ENCODE data around the gene AP3M1.

The AP3M1 gene

DNA sequence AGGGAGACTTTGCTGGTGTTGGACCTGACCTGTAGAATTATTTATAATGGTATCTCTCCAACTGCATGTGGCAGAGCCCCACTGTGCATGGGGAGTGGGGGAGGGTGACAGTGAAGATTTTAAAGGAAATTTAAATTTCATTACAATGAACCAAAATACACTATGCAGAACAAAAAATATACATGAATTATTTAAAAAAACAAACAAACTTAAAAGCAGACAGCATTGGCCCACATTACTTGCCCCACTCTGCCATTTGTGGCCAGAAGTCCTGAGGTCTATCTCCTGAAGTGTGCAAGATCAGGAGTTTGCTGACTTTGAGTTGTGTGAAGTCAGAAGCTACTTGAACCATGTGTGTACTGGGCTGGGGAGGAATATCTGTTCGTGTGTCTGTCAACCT is 40.5 kb downstream of the AP3M1 start:
- no peak for DNase-seq

DNA sequence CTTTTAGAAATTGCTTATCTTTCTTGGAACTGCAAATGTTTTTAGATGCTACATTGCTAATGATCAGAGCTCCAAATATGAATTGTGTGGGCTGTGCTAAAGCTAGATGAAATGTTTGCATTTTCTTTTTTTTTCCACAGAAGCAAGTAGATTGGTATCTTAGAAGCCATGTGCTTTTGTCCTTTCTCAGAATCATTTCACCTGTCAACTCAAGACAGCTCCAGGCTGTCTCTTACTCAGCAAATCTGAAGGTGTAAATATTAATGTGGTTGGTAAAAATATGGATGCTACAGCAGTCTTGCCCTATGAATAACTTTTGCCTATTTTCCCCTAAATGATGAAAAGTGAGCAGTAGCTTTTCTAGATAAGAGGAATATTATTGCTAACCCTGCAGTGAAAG is 41.2 kb downstream of the AP3M1 start:
- DNase-seq = no peak

DNA sequence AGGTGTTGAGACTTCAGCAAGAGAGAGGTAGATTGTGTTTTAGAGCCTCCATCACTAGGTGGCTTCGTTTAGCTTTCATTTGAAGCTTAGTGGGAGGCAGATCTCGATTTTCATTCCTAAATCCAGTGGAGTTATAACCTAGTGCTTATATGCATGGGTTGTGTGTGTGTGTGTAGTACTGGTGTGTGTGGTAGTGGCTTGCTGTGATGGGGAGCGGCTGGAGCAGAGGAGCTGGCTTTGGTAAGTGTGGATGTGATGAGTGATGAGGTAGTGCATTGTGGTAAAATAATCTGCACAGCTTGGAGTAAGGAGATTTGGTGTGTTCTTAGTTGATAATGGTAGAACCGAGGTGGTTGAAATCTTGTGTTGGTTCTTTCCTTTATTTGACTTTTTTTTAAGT is 43.2 kb downstream of the AP3M1 start:
- DNase-seq = no peak

DNA sequence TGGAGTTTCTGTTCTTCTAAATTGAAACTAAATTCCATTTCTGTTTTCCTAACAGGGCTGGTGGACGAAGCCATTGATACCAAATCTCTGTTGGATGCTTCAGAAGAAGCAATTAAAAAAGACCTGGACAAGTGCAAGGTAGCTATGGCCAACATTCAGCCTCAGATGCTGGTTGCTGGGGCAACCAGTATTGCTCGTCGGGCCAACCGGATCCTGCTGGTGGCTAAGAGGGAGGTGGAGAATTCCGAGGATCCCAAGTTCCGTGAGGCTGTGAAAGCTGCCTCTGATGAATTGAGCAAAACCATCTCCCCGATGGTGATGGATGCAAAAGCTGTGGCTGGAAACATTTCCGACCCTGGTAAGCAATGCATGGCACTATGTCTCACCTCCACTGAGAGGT is 45.6 kb downstream of the AP3M1 start:
- DNase-seq = peak in 1 of 14 donors; percentile 49

DNA sequence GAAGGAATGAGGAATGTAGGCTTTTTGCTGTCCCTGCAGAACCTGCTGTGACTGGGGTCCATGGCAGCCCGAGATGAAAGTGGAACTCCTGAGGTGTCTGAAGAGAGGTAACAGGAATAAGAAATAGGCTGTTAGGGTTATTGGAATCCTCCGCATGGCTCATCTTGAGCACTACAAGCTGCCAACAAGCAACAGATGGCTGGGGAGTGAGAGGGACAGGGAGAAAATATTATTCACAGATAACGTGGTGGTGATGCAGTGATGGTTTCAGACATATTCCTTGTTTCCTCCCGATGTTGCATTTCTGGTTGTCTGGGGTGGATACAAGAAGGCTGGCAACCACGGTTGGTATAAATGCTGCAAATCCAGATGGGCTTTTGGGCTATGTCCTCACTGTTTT is 46.1 kb downstream of the AP3M1 start:
- DNase-seq = peak in 1 of 14 donors; percentile 40

DNA sequence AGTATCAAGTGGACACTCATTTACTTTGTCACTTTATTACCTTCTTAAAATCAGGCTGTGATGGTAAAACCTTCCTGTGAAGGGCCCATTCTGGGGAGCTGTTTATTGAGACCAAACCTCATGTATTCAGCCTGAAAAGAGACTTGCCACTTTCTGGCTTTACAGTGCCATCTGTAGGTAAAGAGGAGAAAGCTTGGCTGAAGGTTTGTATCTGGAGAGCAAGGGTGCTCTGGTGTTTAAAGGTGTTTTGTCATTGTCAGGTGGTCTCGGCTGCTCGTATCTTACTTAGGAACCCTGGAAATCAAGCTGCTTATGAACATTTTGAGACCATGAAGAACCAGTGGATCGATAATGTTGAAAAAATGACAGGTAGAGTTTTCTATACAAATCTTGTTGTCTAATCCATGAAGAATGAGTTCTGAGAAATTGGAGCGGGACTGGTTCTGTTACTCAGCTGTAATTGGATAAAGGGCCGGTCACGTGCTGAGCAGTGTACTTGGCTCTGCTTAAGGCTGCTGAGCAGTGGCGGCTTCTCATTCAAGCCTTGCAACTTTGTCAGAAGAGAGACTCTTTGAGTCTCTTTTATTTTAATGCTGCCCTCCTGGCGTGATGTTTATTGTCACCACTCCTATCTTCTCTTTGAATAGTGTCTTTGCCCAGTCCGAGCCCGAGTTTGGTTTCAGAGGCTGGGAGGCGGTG is 46.9 kb downstream of the AP3M1 start:
- DNase-seq = peak in 1 of 14 donors; percentile 8

DNA sequence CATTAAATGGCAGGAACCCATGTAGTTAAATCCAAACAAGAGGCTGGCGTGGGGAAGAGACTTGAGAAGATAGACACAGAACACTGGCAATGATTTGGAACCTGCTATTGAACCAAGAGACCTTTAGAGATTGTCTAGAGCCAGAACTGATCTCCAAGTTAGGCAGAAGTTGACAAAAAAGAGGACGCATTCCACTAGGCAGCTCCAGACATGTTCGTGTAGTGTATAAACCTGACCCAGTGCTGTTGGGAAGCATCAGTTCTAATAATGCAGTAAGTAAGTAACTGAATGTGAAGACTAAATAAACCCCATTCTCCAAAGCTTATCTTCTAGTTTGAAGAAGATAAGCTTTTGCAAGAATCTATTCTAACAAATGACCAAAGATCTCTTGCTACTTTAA is 50.8 kb downstream of the AP3M1 start:
- no peak for DNase-seq

DNA sequence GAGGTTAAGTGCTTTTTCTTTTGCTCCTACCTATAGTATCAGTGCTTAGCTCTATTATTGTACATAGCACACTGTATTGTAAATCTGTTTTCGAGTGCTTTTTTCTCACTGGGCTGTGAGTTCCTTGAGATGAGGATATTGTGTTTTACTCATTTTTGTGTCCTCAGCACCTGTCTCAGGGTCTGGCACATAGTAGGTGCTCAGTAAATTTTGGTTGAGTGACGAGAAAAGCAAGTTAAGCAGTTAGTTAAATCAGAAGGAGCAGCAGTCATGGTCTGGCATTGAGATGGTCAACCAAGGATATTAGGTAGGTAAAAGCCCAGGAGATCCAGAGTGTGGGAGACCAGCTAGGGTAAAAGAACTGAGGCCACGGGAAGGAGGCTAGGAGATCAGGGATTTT is 51.2 kb downstream of the AP3M1 start:
- no peak for DNase-seq

DNA sequence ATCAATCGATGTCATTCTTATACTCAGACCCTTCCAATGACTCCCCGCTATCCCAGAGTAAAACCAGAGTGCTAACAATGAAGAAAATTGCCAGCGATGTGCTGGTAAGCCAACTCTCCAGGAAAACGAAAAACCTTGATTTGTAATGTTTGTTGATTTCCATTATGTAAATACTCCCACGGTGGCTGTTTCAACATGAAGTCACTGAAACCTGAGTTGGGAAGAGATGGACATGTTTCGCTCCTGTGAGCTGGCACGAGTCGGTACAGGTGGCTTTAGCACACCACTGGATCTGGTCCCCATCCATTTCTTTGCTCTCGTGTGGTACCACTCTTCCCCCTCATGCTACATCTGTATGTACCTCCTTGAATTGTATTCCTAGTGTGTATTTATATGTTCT is 52.9 kb downstream of the AP3M1 start:
- DNase-seq = no peak

DNA sequence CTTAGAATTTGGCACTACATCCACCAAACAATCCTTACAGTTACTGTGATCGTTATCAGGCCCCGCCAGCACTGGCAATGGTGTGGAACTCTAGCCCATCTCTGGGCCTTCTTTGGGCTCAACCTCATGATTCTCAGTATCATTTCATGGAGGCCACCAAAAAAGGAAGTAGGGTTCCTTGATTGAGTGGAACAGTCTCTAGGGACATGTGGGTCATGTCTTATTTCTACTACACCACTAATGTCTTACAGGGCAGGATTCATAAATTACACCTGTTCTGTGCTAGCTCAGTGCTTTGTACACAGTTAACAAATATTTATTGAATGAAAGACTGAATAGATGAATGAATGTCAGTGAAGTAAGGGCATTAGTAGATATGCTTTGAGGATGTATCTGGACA is 53.9 kb downstream of the AP3M1 start:
- DNase-seq = no peak

DNA sequence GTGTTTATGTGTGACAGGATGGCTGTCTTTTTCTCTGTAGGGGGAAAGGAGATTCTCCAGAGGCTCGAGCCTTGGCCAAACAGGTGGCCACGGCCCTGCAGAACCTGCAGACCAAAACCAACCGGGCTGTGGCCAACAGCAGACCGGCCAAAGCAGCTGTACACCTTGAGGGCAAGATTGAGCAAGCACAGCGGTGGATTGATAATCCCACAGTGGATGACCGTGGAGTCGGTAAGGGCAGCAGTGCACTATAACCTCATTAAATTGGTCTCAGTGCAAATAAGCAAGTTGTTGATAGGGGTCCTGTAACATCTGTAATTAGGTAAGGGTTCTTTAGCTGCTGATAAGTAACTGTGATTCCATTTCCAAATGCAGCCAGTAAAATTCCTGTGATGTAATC is 56.4 kb downstream of the AP3M1 start:
- no peak for DNase-seq

DNA sequence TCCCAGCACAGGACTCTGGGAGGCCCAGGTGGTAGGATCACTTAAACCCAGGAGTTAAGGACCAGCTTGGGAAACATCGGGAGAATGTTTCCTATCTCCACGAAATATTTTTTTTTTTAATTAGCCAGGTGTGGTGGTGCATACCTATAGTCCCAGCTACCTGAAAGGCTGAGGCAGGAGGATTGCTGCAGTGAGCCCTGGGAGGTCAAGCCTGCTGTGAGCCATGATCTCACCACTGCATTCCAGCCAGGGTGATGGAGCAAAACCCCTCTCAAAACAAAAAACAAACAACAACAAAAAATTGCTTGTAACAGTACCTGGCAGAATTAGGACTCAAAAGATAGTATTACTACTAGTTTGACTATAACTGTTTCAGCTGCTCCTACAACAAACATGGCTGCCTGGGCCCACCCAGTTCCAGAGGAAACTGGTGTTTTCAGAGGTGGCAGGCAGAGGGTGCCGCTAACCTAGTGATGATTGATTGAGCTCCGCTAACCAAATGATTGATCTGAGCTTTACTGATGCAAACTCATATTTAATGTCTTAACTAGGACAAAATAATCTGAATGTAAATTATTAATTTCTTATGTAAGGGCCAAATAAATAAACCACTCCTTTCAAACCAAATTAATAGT is 57.0 kb downstream of the AP3M1 start:
- DNase-seq = no peak

DNA sequence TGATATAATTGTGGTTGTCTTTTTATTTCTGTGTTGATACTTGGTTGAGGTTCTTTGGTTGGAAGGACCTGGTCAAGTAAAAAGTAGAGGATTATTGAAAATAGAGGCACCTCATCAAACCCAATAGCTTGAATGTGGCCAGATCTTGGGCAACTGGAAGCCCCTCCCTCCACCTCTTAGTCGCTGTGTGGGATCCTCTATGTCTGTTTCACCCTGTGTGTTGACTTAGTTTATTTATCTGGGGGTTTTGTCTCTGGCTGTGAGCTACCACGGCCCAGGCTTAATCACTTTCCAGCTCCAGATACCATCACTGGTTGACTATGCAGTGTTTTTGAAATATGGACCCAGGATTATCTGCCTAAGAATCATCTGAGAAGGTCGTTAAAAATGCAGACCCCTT is 58.3 kb downstream of the AP3M1 start:
- DNase-seq = no peak

DNA sequence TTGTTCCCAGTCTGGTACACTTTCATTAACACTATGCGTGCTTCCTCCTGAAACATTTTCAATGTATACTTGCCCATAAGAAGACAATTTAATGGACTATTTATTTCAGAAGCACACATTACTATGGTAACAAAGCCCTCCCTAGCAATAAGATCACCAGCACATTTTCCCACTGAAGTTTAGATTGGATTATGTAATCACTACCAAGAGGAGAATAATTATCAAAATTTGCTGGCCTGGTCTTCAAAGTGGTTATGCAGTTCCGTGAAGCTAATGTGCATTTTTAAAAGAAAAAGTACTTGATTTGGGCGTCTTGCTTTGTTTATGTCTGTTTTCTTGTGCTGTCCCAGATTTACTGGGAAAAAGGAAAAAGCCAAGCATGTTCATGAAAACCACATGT is 61.9 kb downstream of the AP3M1 start:
- DNase-seq = no peak

DNA sequence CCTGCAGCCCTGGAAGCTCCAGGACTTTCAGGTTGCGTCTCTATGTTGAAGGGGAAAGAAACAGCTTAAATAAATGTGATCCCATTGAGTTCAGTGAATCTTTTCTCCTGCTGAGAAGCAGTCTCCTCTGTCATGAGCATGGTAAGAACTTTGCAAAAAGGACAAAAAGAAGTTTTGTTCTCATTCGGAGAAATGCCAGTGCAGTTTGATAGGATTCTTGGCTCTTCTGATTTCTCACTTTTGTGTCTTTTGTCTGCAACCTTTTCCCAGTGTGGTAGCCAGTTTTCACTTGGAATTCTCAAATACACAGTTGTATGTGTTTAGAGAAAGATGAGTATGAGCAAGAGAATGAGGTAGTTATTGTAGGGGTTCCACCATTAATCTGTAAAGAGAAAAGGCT is 64.3 kb downstream of the AP3M1 start:
- DNase-seq = no peak

DNA sequence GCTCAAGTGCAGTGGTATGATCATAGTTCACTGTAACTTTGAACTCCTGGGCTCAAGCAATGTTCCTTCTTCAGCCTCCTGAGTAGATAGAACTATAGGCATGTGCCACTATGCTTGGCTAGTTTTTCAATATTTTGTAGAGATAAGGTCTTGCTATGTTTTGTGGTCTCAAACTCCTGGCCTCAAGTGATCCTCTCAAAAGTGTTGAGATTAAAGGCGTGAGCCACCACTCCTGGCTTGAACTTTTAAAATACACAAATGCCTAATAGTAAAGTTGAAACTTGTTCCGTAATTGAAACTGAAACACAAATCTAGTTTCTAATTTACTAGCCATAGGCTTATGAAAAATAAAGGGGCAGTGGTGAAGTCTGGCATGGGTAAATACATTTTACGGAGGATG is 65.7 kb downstream of the AP3M1 start:
- DNase-seq = no peak

DNA sequence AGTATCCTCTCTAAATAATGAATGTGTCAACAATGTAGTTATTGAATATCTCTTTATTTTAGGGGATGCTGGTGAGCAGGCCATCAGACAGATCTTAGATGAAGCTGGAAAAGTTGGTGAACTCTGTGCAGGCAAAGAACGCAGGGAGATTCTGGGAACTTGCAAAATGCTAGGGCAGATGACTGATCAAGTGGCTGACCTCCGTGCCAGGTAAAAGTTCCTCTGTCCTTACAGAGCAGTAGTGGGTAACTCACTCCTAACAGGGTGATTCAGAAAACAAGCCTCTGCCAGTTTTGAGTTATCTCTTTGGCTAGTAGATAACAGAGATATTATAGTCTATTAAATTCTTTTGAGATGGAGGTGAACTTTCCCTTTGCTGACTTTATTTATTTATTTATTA is 67.3 kb downstream of the AP3M1 start:
- no peak for DNase-seq

DNA sequence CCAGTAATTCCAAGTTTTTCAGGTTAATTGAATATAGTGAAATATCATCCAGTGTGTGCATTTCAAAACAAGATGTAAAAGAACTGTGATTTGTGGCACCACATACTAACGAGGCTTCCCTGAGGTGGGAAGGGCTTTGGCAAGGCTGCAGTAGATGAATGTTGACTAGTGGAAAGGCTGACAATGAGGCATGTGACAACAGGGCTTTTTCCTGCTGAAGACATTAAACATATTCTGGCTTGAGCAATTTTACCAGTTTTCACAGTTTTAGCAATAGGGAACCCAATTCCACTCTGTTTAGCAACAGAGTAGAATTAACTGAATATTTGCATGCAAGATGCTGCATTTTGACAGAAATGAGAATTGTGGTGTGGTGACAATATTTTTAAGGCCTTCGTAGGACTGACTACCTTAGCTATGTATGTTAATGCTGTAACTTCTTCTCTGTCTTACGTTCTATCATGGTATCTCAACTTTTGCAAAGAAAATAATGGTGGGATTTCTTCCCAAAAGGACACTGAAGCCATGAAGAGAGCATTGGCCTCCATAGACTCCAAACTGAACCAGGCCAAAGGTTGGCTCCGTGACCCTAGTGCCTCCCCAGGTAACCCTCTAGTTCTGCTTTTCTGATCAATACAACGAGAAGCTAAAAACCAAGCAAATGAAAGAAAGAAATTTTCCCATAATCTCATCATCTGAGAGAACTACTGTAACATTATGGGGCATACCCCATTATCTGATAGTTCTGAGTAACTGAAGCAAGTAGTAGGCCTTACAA is 68.5 kb downstream of the AP3M1 start:
- no peak for DNase-seq

DNA sequence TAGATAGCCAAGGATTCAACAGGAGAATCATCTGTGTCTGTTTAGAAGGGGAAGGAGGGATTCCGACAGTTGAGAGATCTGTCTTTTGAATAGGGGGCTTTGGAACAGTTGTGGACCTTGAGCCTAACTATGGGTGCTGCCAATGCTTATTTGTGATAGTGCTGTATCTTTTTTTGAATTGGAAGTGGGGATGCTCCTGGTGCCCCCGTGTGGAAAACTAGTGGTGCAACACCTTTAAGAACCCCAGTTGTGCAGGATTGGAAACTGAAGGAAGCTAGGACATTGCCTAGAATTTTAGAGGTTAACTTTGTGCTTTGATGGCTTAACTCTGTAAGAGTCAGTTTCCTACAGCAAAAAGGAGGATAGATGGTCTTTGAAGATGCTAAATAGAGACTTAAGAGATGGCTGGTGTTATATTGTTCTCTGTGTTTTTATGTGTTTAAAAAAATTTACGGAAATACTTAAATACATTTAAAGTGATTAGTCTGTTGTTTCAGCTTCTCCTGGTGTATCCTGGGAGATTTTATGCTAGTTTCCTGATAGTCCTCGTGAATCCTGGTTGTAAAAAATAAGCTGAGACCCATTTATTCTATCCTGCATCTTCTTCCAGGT is 69.3 kb downstream of the AP3M1 start:
- peak in 4 of 14 donors; percentile 4 to 26 (median 12) for DNase-seq

DNA sequence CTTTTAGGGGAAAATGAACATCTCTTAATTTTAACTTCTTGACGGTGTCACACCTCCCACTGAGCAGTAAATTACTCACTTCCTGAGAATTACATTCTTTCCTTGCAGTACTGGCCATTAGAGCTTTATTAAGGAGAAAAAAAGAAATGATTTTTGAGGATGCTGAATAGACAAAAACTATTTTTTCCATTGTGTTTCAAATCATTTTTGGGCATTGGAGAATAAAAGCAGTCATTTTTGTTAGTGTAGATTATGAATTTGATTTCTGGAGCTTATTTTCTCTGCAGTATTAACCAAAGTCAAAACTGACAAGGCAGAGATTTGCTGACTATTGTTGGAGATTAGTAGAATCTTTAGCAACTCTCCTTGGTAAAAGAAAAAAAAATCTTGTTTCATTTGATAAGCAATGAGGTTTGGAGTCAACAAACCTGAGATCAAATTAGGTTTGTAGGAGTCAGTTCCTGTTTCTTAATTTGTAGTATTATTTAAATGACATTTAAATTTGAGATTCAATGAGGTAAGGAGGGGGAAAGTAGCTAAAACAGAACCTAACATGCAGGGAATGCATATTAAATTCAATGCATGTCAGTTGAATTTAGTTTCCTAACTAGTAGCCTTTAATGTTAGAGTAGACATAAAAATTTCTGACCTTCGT is 70.6 kb downstream of the AP3M1 start:
- DNase-seq = no peak

DNA sequence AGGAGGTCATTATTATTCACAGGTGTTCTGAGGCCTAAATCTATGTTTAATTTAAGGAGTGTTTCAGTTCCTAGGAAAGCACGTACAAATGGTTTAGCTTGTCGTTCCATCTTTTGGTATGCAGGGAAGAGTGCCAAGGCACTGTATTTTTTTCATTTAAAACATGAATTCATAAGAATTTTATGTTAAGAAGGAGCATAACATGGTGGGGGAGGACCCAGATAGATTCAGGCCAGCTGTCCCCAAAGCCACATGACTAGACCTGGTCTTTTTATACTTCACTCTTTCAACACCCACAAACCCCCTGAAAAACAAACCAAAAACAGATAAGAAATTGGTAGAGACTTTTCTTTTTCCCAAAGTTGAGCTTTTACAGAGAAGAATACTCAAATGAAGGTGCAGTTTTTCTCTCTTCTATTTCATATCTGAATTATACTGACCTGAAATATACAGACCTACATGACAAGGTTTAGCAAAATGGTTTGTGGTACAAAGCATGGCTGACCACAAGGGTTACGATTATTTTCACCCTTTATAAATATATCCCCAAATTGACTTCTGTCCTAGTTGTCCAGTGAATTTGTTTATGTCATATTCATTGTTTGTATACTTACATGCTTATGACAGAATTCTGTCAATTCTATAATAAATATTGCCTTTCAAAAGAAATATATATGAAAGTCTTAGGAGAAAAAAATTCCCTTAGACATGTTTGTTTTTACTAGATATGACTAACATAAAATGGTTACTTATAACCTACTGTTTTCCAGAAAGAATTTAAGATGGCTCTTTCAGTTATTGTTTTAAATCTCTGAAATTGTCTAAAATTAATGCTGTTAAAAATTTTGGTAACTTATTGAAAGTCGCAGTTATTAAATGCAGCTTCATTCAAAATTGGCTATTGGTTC is 71.3 kb downstream of the AP3M1 start:
- no peak for DNase-seq

DNA sequence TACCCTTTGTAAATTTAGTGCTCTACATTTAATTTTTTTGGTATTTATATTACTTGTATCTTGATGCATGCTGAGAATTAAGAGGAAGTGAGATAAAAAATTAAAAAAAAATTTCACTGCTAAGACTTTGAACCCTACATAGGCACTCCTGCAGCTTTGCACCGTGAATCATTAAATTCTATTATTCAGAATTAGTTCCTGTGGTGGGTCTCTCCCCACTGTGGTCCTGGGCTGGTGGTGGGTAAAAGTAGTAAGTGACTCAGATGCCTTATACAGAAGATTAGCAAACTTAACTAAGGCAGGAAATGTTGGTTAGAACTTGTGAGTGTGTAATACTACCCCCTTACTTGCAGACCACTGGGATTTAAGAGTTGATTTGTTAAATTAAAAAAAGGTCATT is 72.6 kb downstream of the AP3M1 start:
- DNase-seq = no peak
